HG03342 (cell line): ENCODE results near the gene GGA1.
A peak's percentile ranks its signal among the peaks of the same experiment; 100 is the strongest.
"Not testable (repeated sequence)": the region's sequence is repeated elsewhere in the genome, so short reads cannot be mapped to it uniquely, and the experiment has no call there.

ENCODE experiments used
- ATAC-seq: cut with Tn5 transposase; IDR thresholded peaks from one replicate; pipeline ENCODE4 v1.9.1; 2021; ENCODE audit warnings: mild to moderate bottlenecking, moderate library complexity; ENCODE audit not compliant: unreplicated experiment

GGA1 gene

DNA sequence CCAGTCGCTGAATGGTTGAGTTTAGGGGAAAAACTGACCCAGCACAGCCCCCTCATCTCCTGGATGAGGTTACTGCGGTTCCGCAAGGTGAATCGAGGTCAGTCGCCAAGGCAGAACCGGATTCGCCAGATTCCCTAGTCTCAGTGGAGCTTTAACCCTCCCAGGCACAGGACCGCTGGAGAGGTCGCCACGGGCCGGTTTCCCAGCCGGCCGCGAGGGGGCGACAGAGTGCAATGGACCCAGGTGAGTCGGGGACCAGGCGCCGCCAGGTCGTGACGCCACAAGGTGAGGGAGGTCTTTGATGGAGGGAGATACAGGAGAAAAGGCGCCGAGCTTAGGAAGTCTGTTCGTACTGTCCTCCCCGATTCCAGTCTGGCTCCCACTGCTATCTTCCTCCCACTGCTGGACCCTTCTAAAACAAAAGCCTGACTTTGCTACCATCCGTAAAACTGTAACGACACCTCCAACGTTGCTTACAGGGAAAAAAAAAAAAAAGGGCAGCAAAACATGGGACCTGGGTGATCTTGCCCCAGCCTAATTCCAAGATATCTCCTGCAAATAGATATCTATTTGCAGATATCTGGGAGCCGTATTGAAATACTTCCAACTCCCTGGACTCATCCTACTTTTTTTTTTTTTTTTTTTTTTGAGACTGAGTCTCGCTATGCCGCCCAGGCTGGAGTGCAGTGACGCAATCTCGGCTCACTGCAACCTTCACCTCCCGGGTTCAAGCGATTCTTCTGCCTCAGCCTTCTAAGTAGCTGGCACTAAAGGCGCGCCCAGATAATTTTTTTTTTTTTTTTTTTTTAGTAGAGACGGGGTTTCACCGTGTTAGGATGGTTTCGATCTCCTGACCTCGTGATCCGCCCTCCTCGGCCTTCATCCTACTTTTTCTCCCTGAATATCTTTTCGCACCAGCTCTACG is 1.4 kb upstream of the GGA1 start:
- ATAC-seq = peak; percentile 33

DNA sequence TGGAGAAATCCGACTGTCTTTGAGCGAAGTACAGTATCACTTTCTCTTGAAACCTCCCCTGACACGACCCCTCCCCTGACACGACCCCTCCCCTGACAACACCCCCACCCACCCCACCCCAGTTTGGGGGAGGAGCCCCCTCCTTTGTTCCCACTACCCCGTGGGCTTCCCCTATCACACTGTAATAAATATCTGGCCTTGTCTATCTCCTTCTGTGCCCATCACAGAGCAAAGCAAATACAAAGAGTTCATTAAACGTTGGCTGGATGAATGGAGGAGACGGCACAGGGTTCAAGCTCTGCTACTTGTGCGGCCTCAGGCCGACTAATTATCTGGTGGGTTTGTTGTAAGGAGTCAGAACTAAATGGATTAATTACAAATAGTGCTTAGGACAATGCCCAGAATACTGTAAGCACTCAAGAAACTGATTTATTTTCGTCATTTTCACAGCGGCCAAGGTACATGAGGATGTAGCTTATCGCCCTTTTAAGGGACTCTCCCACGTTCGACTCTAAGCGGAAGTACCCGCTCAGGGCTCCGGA is 628 bp upstream of the GGA1 start:
- ATAC-seq = no peak

DNA sequence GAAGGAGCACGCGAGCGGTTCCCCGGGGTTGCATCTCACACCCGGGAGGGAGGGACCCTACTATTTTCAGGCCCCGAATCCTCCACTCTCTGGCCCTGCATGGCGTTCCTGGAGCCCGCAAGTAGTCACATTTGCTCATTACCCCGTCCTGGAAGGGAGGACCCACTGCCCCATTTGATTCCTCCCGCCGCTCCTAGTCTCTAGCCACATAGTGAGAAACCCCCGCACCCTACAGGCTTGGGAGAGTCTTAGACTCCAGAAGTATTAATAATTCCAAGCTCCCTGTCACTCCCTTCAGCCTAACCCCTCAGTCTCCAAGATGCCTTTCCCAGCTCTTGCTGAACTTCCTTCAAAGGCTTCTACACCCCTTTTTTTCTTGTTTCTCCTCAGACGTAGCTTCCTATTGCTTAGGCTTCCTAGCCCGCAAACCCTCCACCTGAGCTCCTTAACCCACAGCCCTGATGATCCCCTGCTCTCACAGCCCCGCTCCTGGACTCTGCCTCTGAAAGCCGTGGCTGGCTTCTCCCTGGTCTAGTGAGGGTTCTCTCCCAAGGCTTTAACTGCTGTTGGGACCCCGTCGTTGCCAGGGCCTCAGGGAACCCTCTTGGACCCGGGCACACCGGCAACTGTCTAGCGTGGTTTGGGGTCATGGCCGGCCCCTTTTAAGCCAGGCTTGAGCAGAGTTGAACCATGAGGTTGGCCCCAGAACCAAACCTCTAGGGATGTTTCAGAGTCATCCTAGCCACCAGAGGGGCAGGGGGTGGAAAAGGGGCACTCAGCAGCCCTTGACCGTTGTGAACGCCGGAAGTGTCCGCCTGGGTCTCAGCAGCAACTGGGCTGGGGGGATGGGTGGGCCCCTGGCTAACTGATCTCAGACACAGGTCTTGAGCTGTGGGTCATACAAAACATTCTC is 862 bp downstream of the GGA1 start:
- ATAC-seq = no peak

DNA sequence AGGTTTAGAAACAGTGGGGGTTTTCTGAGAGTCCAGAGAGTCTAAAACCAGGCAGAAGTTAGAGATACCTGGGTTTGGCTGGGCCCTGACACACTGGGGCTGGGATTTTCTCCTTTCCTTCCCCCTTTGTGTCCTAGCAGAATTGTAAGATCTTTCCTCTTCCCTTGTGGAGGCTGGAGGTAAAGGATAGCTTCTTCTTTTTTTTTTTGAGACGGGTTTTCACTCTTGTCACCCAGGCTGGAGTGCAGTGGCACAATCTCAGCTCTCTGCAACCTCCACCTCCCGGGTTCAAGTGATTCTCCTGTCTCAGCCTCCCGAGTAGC is 1.5 kb downstream of the GGA1 start:
- not testable (repeated sequence) for ATAC-seq

DNA sequence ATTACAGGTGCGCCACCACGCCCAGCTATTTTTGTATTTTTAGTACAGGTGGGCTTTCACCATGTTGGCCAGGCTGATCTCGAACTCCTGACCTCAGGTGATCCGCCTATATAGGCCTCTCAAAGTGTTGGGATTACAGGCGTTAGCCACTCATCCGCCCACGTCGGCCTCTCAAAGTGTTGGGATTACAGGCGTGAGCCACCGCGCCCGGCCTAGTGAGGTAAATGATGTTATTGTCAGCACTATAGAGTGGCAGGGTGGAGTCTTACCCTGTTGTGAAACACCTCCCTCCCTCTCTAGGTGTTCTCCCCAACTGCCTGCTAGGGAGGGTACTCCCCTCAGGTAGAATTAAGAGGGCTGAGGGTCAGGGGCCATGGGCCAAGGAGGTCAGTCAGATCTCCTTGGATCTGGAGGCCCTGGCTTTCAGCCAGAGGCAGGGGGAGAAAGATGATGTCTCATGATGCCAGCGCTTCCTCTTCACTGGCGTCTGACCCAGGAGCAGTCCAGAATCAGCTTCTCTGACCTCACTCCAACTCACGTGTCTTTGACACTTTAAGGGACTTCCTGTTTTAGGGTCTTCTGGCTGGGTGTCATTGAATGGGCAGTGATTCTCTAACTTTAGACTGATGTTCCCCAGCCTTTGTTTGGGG is 2.0 kb downstream of the GGA1 start:
- no peak for ATAC-seq

DNA sequence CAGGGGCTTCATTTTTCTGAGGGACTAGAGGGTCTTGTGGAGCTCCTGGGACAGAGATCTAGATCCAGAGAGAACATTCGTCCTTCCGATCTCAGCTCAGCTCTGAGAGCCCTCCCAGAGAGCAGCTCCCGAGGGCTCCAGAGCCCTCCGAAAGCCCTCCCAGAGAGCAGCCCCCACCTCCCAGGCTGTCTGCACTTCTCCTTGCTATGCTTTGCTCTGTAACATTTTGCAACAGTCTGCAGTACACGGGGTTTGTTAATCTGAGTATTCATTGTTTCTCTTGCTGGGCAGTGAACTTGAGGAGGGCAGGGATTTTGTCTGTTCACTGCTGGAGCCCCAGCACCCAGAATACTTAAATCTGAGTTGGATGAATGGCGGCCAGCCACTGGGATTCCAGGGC is 2.6 kb downstream of the GGA1 start:
- no peak for ATAC-seq

DNA sequence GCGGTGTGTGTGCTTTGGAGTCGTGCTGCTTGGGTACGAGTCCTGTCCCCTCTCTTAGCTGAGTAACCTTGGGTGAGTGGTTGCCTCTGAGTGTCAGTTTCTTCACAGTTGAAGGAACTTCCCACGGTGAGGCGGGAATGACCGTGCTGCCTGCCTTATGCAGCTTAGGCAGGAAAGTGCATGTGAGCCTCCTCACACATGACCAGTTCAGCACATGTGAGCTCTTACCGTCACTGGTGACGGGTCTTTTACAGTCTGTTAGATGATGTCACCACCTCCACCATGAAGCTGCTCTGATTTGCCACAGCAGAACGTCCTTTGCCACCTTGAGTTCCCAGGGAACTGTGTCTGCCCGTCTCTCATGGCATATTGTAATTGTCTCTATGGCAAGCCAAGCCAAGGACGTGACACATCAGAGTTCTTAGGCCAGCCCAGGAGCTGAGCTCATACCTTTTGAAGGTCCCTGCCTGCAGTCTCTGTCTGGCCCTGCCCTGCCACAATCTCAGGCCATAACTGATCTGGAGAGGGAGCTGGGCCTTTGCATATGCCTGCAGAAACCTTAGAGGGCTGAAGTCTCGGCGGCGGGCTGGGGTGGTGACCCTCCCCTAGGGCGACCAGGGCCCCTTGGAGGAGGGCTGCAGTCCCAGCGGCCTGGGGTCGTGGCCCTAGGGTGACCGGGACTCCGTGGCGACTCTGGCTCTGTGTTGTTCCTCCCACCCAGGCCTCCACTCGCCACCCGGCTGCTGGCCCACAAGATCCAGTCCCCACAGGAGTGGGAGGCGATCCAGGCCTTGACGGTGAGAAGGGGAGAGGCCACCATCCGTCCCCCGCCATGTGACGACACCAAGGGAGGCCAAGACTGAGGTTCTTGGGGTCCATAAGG is 7.8 kb downstream of the GGA1 start:
- ATAC-seq = no peak

DNA sequence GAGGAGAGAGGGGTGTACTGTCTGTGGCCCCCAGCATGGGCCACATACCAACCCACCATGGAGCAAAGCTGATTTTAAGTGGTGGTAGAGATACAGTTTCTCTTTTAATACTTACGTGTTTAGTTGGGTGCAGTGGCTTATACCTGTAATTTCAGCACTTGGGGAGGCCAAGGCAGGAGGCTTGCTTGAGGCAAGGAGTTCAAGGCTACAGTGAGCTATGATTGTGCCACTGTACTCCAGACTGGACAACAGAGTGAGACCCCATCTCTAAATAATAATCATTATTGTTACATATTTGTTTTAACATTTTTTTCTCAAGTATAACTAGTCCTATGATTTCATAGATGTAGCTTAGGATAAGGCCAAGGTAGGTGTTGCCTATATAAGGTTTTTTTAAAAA is 8.8 kb downstream of the GGA1 start:
- ATAC-seq = no peak

DNA sequence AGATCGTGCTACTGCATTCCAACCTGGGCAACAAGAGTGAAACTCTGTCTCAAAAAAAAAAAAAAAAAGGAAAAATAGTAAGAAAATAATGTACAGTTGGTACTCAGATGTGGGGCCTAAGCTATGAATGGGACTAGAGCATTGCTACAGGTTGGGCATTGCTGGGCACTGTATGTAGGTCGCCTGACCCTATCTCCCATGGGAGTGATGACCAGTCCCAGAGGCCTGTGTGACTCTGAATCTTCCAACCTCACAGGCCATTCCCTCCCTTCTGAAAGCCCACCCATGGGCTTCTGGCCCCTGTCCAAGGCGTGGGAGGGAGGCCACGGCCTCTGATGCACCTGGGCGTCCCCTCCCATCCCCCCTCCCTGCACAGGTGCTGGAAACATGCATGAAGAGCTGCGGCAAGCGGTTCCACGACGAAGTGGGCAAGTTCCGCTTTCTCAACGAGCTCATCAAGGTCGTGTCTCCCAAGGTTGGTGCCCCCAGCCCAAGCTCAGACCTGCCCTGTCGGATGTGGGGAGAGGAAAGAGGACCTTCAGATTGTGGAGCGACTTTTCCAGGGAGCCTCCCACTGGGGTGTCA is 9.5 kb downstream of the GGA1 start:
- no peak for ATAC-seq

DNA sequence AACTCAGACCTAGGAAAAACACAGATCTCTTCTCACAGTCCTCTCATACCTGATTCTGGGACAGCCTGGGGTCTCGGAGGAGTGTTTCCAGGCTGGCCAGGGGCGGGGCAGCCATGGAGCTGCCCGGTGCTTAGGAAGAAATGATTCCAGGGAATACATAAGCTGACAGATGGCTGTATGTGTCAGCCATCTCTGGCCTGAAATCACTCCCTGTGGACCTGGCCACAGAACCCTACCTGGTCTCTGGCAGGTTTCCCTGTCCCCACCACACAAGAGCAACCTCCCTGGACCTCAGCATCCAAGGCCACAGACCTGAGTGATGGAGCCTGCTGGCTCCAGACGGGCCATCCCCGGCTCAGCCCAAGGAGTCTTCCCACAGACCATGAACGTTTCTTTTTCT is 10.0 kb downstream of the GGA1 start:
- ATAC-seq = no peak

DNA sequence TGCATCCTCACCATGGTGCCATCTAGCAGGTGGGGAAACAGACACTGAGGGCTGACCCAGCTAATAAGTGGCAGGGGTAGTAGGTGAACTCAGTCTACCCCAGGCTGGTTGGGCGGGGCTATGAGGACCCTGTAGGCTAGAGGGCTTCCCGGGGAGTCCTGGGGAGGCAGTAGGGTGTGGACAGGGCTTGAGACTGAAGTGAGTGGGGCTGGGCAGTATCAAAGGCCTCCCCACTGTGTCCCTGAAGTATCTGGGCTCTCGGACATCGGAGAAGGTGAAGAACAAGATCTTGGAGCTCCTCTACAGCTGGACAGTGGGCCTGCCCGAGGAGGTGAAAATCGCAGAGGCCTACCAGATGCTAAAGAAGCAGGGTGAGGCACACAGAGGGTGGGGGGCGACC is 11.4 kb downstream of the GGA1 start:
- ATAC-seq = no peak

DNA sequence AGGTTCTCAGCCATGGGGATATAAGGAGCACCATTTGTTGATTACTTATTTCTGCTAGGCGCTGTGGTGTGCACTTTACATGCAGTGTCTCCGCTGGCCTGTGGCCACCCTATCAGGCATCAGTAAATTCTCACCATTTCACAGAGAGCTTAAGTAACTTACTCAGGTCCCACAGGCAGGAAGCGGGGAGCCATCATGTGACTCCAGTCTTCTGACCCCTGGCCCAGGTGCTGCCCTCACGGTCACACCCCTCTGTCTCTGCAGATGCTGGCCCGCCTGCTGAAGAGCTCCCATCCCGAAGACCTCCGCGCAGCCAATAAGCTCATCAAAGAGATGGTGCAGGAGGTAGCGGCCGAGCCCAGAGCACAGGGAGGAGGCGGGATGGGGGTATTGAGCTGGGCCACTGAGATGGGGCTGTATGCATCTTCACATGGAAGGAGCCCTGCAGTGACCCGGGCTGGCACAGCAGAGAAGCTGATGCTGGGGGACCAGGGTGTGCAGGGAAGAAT is 12.8 kb downstream of the GGA1 start:
- ATAC-seq = no peak

DNA sequence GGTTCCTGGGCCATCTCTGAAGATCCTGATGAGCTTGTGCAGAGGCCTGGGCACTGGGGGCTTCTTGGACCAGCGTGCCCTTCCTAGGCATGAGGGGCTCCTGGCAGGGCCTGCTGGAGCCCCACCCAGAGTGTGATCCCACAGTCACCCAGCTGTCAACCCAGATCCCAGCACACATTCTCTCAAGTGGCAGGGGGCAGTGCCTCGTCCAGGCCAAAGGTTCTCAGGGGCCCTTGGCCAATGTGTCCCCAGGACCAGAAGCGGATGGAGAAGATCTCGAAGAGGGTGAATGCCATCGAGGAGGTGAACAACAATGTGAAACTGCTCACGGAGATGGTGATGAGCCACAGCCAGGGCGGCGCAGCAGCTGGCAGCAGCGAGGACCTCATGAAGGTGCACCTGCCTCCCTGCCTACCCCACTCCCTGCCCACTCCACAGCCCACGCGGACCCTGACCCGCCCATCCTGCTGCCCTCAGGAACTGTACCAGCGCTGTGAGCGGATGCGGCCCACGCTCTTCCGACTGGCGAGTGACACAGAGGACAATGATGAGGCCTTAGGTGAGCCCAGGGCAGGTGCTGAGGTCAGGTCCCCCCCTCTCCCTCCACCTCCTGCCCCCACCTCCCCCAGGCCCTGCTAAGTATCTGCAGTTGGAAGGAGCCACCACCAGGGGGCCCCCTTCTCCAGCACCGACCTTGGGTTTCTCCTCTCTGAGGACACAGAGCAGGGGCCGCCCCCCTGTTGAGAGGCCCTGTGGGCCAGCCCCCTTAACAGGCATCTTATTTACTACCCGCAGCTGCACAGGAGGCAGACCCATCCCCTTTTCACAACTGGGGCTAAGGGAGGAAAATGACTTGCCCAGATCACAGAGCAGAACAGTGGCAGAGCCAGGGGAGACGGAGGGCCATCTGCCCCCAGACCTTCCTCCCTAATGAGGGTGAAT is 14.7 kb downstream of the GGA1 start:
- no peak for ATAC-seq

DNA sequence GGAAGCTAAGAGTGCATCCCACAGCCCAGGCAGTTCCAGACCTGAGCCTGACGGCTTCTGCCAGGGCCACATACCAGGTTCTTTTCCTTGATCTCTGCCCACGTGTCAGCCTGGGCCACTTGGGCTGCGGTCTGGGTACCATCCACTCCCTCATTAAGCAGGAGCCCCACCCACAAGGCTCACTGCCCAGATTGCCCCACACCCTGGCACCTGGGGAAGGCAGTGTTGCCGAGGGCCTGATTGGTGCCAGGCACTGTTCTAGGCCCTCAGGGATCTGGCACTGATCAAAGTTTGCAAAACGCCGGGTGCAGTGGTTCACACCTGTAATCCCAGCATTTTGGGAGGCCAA is 15.4 kb downstream of the GGA1 start:
- ATAC-seq = no peak

DNA sequence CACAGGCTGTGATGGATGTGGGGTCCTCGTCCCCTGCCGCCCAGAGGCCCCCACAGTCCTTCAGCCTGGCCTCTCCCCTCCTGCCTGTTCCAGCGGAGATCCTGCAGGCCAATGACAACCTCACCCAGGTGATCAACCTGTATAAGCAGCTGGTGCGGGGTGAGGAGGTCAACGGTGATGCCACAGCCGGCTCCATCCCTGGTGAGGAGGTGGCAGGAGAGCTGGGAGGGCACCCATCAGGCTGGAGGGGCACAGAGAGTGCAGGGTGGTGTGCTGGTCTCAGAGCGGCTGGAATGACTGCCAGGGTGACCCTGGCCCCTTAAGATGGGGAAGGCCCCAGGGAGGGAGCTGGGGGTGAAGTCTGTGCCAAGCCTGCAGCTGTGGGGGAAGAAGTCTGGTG is 16.2 kb downstream of the GGA1 start:
- no peak for ATAC-seq

DNA sequence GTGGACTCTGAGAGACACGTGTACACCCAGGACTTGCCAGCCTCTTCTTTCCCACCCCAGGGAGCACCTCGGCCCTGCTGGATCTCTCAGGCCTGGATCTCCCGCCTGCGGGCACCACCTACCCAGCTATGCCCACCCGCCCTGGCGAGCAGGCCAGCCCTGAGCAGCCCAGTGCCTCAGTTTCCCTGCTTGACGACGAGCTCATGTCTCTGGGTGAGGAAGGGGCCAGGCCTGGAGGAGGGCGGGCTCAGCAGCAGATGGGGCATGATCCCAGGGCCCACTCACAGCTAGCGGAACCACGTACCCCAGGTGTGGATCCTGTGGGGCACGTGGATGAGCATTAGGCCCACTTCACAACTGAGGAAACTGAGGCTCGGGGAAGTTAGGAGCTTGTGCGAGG is 17.1 kb downstream of the GGA1 start:
- ATAC-seq = no peak

DNA sequence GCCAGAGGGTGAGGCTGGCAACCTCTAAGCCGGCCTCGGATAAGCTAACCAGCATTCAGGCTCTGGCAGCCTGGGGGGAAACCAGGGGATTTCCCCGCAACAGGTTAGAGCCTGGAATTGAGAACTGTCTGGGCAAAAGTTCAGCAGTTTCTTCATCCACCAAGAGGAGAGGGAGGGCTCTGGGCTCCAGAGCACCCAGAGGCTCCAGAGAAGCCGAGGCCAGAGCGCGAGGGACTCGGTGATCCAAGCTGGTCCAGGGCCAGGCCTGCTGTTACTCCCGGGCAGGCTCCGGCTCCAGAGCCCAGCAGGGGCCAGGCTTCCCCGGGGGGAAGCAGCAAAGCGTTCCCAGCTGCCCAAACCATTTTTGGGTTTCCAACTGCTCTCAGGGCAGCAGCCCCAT is 17.5 kb downstream of the GGA1 start:
- no peak for ATAC-seq

DNA sequence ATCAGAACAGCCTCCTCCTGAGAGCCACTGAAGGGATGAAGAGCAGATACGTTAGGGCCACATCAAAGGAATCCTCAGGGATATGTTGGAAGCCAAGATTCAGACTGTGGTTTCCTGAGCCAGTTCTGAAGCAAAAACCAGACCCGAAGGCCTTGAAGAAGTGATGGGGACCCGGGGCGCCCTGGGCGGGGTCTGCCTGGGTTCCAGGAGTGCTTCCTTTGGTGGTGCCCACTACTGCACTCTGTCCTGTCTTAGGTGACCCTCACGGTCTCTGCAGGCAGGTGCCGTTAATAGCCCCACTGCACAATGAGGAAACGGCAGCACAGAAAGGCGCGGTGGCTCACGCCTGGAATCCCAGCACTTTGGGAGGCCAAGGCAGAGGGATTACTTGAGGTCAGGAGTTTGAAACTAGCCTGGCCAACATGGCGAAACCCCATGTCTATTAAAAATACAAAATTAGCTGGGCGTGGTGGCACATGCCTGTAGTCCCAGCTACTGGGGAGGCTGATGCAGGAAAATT is 18.0 kb downstream of the GGA1 start:
- no peak for ATAC-seq

DNA sequence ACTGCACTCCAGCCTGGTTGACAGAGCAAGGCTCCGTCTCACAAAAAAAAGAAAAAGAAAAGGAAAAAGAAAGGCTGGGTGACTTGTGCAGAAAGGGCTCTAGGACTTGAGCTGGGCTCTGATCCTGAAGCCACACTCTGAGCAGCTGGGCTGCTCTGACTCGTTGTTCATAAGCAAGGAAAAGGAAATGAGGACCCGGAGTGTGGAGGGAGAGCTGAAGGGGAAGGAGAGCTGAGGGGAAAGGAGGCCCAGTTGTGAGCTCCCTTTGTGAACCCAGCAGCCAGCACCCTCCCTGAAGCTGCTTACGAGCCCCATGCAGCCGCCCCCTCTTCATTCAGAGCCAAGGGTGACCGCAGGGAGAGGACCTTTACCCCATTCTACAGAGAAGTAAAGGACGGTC is 18.5 kb downstream of the GGA1 start:
- ATAC-seq = no peak
